ENCODE measurements around the gene APLN.

APLN gene

DNA sequence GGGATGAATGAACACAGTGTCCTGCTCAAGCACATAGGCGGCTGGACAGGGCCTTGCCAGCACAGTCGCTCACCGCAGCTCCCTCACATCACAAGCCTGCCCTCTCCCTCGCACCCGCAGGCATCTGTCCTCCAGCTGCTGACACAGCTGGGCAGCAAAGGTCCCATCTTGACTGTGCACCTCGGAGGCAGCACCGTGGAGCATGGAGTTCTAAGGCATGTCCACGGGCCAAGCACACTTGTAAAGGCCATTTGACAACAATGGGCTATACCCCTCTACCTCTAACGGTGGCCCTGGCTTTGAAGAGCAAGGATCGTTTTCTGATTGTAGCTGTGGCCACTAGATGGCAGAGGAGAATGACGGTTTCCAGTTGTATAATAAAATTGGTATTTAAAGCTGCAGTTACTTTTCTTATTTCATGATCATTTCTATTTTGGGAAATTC lies 53.8 kb downstream of the APLN start:
- Histone ChIP-seq H3K27me3 (ENCODE audit: control insufficient read depth, low read length) (no peaks in the 10 kb centered on the region), H3F3A (ENCODE audit: control insufficient read depth, insufficient read depth) (no peaks in the 10 kb centered on the region), H3K36me3 (ENCODE audit: control insufficient read depth, low read length) (no peaks in the 10 kb centered on the region), H3K9me3 (ENCODE audit: control insufficient read depth, insufficient read depth, low read length) (no peaks in the 10 kb centered on the region), H3K4me3 (ENCODE audit: low read length) (no peak overlapping the region), H4K20me1 (ENCODE audit: control insufficient read depth, insufficient read depth, low read depth, low read length) (no peaks in the 10 kb centered on the region), H3K4me1 (ENCODE audit: control insufficient read depth, low read length) (peaks cover 19% of the 10 kb centered on the region), H3K9me2 (replicated peaks; ENCODE audit: control insufficient read depth, low read length) (no peaks in the 10 kb centered on the region), H3K79me2 (ENCODE audit: control insufficient read depth, low read length) (no peaks in the 10 kb centered on the region), H3K4me2 (ENCODE audit: low read length) (no peak overlapping the region), H3K27ac (ENCODE audit: low read depth, low read length) (no peak overlapping the region)
- TF ChIP-seq, protein P1, sequence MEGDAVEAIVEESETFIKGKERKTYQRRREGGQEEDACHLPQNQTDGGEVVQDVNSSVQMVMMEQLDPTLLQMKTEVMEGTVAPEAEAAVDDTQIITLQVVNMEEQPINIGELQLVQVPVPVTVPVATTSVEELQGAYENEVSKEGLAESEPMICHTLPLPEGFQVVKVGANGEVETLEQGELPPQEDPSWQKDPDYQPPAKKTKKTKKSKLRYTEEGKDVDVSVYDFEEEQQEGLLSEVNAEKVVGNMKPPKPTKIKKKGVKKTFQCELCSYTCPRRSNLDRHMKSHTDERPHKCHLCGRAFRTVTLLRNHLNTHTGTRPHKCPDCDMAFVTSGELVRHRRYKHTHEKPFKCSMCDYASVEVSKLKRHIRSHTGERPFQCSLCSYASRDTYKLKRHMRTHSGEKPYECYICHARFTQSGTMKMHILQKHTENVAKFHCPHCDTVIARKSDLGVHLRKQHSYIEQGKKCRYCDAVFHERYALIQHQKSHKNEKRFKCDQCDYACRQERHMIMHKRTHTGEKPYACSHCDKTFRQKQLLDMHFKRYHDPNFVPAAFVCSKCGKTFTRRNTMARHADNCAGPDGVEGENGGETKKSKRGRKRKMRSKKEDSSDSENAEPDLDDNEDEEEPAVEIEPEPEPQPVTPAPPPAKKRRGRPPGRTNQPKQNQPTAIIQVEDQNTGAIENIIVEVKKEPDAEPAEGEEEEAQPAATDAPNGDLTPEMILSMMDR (IDR thresholded peaks at IDR 0.05; ENCODE audit: low read depth, low read length, poor library complexity, severe bottlenecking), result peak; percentile 49
- no peak for TF ChIP-seq EZH2phosphoT487 (IDR thresholded peaks at IDR 0.05; ENCODE audit: borderline replicate concordance, low read length)

DNA sequence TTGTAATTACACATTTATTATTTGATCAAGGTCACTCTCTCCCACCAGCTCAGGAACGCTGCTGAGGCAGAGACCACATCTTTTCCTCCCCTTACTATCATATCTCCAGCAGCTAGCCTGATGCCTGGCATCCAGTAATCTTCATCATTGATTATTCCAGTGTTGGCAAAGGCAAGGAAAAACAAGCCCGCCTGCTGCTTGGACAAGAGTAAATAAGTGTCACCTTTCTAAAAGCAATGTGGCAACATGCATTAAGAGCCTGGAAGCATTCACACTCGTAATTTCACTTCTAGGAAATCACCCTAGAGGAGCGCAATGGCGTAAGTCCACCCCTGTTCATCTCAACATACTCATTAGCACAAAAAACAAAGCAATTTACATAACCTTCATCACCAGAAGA lies 54.8 kb downstream of the APLN start:
- H3K4me3 ChIP-seq (ENCODE audit: low read length), result no peak overlapping the region
- H3K4me2 ChIP-seq (ENCODE audit: low read length), result no peak overlapping the region
- H3K4me1 ChIP-seq (ENCODE audit: control insufficient read depth, low read length), result peaks cover 23% of the 10 kb centered on the region
- H3F3A ChIP-seq (ENCODE audit: control insufficient read depth, insufficient read depth), result no peaks in the 10 kb centered on the region
- H3K27ac ChIP-seq (ENCODE audit: low read depth, low read length), result no peak overlapping the region
- no peaks in the 10 kb centered on the region for H3K9me2 ChIP-seq (replicated peaks; ENCODE audit: control insufficient read depth, low read length)
- H3K36me3 ChIP-seq (ENCODE audit: control insufficient read depth, low read length), result no peaks in the 10 kb centered on the region
- H4K20me1 ChIP-seq (ENCODE audit: control insufficient read depth, insufficient read depth, low read depth, low read length), result no peaks in the 10 kb centered on the region
- no peaks in the 10 kb centered on the region for H3K9me3 ChIP-seq (ENCODE audit: control insufficient read depth, insufficient read depth, low read length)
- H3K79me2 ChIP-seq (ENCODE audit: control insufficient read depth, low read length), result no peaks in the 10 kb centered on the region
- TF ChIP-seq, protein P1 (IDR thresholded peaks at IDR 0.05; ENCODE audit: low read depth, low read length, poor library complexity, severe bottlenecking), result no peak
- TF ChIP-seq EZH2phosphoT487 (IDR thresholded peaks at IDR 0.05; ENCODE audit: borderline replicate concordance, low read length), result no peak
- no peaks in the 10 kb centered on the region for H3K27me3 ChIP-seq (ENCODE audit: control insufficient read depth, low read length)

DNA sequence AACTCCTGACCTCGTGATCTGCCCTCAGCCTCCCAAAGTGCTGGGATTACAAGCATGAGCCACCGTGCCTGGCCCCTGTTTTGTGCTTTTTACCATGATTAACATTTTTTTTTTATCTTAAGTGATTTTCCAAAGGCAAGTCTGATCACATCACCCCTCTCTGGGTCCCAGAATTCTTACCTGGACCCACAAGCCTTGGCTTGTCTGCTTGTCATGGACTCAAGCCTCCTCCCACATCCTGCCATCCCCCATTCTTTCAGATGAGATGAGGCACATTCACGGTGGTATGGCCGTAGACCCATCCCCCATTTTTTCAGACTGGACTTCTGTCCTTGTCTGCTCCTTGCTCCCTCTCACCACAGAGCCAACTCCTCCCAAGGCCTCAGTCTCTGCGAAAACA lies 55.3 kb downstream of the APLN start:
- Histone ChIP-seq H3K27ac (ENCODE audit: low read depth, low read length) (no peak overlapping the region), H3K4me3 (ENCODE audit: low read length) (no peak overlapping the region), H3K79me2 (ENCODE audit: control insufficient read depth, low read length) (no peaks in the 10 kb centered on the region)

More for the DNA sequence above, 55.3 kb downstream of the APLN start:
- Histone ChIP-seq H3K4me1 (ENCODE audit: control insufficient read depth, low read length) (peaks cover 19% of the 10 kb centered on the region), H3K4me2 (ENCODE audit: low read length) (no peak overlapping the region), H3K9me3 (ENCODE audit: control insufficient read depth, insufficient read depth, low read length) (no peaks in the 10 kb centered on the region), H3K9me2 (replicated peaks; ENCODE audit: control insufficient read depth, low read length) (no peaks in the 10 kb centered on the region), H3F3A (ENCODE audit: control insufficient read depth, insufficient read depth) (no peaks in the 10 kb centered on the region), H3K36me3 (ENCODE audit: control insufficient read depth, low read length) (no peaks in the 10 kb centered on the region), H3K27me3 (ENCODE audit: control insufficient read depth, low read length) (no peaks in the 10 kb centered on the region), H4K20me1 (ENCODE audit: control insufficient read depth, insufficient read depth, low read depth, low read length) (no peaks in the 10 kb centered on the region)
- TF ChIP-seq, protein P1 (IDR thresholded peaks at IDR 0.05; ENCODE audit: low read depth, low read length, poor library complexity, severe bottlenecking), result no peak
- TF ChIP-seq EZH2phosphoT487 (IDR thresholded peaks at IDR 0.05; ENCODE audit: borderline replicate concordance, low read length), result no peak
